Endodermal cell (in vitro differentiated cells): ENCODE results near the gene MMAA. TPM values are rescaled to one million over a fixed set of nuclear protein-coding genes. Genes with fewer than 3 reads are reported as not detected.
"Not testable (repeated sequence)": the region's sequence is repeated elsewhere in the genome, so short reads cannot be mapped to it uniquely, and the experiment has no call there.

Experiments
- DNase-seq: peaks from one replicate; pipeline ENCODE4 v3.0.0-alpha.2; 2017
- H3K27ac ChIP-seq: 2 replicates; pipeline ENCODE4 v1.5.1; 2013; ENCODE audit warnings: mild to moderate bottlenecking, low read depth, low read length, moderate library complexity
- H3K27me3 ChIP-seq: 2 replicates; pipeline ENCODE4 v1.6.1; 2013; ENCODE audit warnings: mild to moderate bottlenecking, low read length, moderate library complexity; ENCODE audit not compliant: insufficient read depth, control insufficient read depth, poor library complexity, severe bottlenecking
- H3K36me3 ChIP-seq: 2 replicates; pipeline ENCODE4 v1.7.0; 2013; ENCODE audit warnings: mild to moderate bottlenecking, low read length, moderate library complexity; ENCODE audit not compliant: control insufficient read depth, insufficient read depth
- H3K4me1 ChIP-seq: one replicate; pipeline ENCODE4 v1.7.0; 2013; ENCODE audit warnings: low read length; ENCODE audit not compliant: control insufficient read depth, insufficient read depth
- H3K4me3 ChIP-seq: 2 replicates; pipeline ENCODE4 v1.5.1; 2013; ENCODE audit warnings: mild to moderate bottlenecking, low read length, moderate library complexity
- H3K9ac ChIP-seq: 2 replicates; pipeline ENCODE4 v1.6.1; 2013; ENCODE audit warnings: mild to moderate bottlenecking, low read length, moderate library complexity; ENCODE audit not compliant: poor library complexity, severe bottlenecking; ENCODE audit errors: extremely low read depth
- H3K9me3 ChIP-seq: 2 replicates; pipeline ENCODE4 v1.6.1; 2013; ENCODE audit warnings: mild to moderate bottlenecking, low read length, moderate library complexity; ENCODE audit not compliant: control insufficient read depth
- H3K27ac Mint-ChIP-seq: 2 replicates; pipeline ENCODE4 v1.8.0; 2020; ENCODE audit warnings: mixed read lengths
- H3K27me3 Mint-ChIP-seq: 2 replicates; pipeline ENCODE4 v1.8.0; 2021; ENCODE audit warnings: mild to moderate bottlenecking, mixed read lengths; ENCODE audit not compliant: insufficient read depth
- H3K36me3 Mint-ChIP-seq: 2 replicates; pipeline ENCODE4 v1.8.0; 2020; ENCODE audit warnings: low read depth, mixed read lengths
- H3K4me1 Mint-ChIP-seq: 2 replicates; pipeline ENCODE4 v1.8.0; 2020; ENCODE audit warnings: mixed read lengths
- H3K4me3 Mint-ChIP-seq: 2 replicates; pipeline ENCODE4 v1.8.0; 2020; ENCODE audit warnings: mild to moderate bottlenecking, moderate library complexity, mixed read lengths
- H3K9me3 Mint-ChIP-seq: 2 replicates; pipeline ENCODE4 v1.8.0; 2020; ENCODE audit warnings: mild to moderate bottlenecking, mixed read lengths
- WGBS, 2 experiments: methylation state at CpG; one replicate each; pipeline versions ENCODE4 v1.1.5 to v1.1.7; 2013; ENCODE audit warnings: missing lambda C conversion rate in 2 of 2, mixed read lengths in 1 of 2; ENCODE audit not compliant: insufficient coverage in 1 of 2, insufficient read length in 1 of 2; 5-methylcytosine and 5-hydroxymethylcytosine counted together
- total RNA-seq, 2 donors: library from RNA; stranded (reverse); fragmentation: NEBNext Ultra II Directional in 1 of 2; extraction: Animal tissue kit (Norgen Biotek cat#: 25700) in 1 of 2; gene quantifications; 2 replicates in 1 of 2; 3 replicates in 1 of 2; pipeline ENCODE4 v1.2.1, GENCODE V29; 2021
- TF ChIP-seq, protein P1 (sequence below): fragments of 200-600 bp; sonication (generic); conservative IDR thresholded peaks from 2 replicates; pipeline ENCODE4 v1.5.0; 2021; ENCODE audit warnings: antibody characterized with exemption, mild to moderate bottlenecking

Gene MMAA
- total RNA-seq, 2 donors from 2014 or later = 6.8 to 6.9 TPM

- H3K27me3 Mint-ChIP-seq = no peaks in the 10 kb centered on the region
- Histone ChIP-seq H3K9me3 (peaks cover 19% of the 10 kb centered on the region), H3K4me3 (peak overlapping the region; percentile 88), H3K9ac (peak overlapping the region; percentile 68), H3K27me3 (no peaks in the 10 kb centered on the region), H3K27ac (no peak overlapping the region), H3K36me3 (no peaks in the 10 kb centered on the region), H3K4me1 (no peaks in the 10 kb centered on the region)
- H3K9me3 Mint-ChIP-seq = peaks cover 18% of the 10 kb centered on the region
- H3K4me1 Mint-ChIP-seq = peaks cover 20% of the 10 kb centered on the region
- peaks cover 13% of the 10 kb centered on the region for H3K36me3 Mint-ChIP-seq
- H3K27ac Mint-ChIP-seq = peak overlapping the region; percentile 91
- TF ChIP-seq, protein P1, sequence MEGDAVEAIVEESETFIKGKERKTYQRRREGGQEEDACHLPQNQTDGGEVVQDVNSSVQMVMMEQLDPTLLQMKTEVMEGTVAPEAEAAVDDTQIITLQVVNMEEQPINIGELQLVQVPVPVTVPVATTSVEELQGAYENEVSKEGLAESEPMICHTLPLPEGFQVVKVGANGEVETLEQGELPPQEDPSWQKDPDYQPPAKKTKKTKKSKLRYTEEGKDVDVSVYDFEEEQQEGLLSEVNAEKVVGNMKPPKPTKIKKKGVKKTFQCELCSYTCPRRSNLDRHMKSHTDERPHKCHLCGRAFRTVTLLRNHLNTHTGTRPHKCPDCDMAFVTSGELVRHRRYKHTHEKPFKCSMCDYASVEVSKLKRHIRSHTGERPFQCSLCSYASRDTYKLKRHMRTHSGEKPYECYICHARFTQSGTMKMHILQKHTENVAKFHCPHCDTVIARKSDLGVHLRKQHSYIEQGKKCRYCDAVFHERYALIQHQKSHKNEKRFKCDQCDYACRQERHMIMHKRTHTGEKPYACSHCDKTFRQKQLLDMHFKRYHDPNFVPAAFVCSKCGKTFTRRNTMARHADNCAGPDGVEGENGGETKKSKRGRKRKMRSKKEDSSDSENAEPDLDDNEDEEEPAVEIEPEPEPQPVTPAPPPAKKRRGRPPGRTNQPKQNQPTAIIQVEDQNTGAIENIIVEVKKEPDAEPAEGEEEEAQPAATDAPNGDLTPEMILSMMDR = no peak
- no peak for DNase-seq
- H3K4me3 Mint-ChIP-seq = peak overlapping the region; percentile 90
- 27 to 31% methylated on average over 15 to 19 of the region's 19 CpGs for WGBS, 2 experiments
Observed at GRCh38 chr4:145618210-145618931, 814 bp upstream of the MMAA start.

- Histone ChIP-seq H3K9ac (peak overlapping the region; percentile 68), H3K9me3 (peaks cover 19% of the 10 kb centered on the region), H3K27me3 (no peaks in the 10 kb centered on the region), H3K36me3 (no peaks in the 10 kb centered on the region), H3K4me1 (peaks cover 8% of the 10 kb centered on the region), H3K4me3 (peak overlapping the region; percentile 88), H3K27ac (peak overlapping the region; percentile 62)
- peaks cover 26% of the 10 kb centered on the region for H3K4me1 Mint-ChIP-seq
- peaks cover 13% of the 10 kb centered on the region for H3K36me3 Mint-ChIP-seq
- no peak for DNase-seq
- no peaks in the 10 kb centered on the region for H3K27me3 Mint-ChIP-seq
- 24 to 41% methylated on average over 5 to 9 of the region's 9 CpGs for WGBS, 2 experiments
- H3K4me3 Mint-ChIP-seq = peak overlapping the region; percentile 90
- TF ChIP-seq, protein P1 = no peak
- H3K27ac Mint-ChIP-seq = peak overlapping the region; percentile 98
- peaks cover 18% of the 10 kb centered on the region for H3K9me3 Mint-ChIP-seq
Observed at GRCh38 chr4:145619639-145619996, 433 bp downstream of the MMAA start.

DNA sequence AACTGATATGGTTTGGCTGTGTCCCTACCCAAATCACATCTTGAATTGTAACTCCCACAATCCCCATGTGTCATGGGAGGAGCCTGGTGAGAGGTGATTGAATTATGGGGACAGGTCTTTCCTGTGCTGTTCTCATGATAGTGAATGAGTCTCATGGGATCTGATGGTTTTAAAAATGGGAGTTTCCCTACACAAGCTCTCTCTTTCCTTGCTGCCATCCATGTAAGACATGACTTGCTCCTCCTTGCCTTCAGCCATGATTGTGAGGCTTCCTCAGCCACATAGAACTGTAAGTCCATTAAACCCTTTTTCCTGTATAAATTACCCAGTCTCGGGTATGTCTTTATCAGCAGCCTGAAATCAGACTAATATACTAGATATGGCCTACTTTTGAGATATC lies 2.9 kb downstream of the MMAA start:
- H3K27me3 ChIP-seq, H3K4me3 Mint-ChIP-seq, DNase-seq, H3K36me3 ChIP-seq, H3K27ac Mint-ChIP-seq, H3K9ac ChIP-seq, H3K27ac ChIP-seq, H3K27me3 Mint-ChIP-seq: not testable (repeated sequence)
- Histone ChIP-seq H3K4me1 (peaks cover 11% of the 10 kb centered on the region), H3K4me3 (peak overlapping the region; percentile 46), H3K9me3 (peaks cover 19% of the 10 kb centered on the region)
- Mint-ChIP-seq H3K36me3 (peaks cover 13% of the 10 kb centered on the region), H3K4me1 (peaks cover 42% of the 10 kb centered on the region), H3K9me3 (peaks cover 18% of the 10 kb centered on the region)
- WGBS, 2 experiments = 100% methylated on average over 1 of the region's 1 CpG; no CpG with 5 or more reads in 1 of the 2 experiments
